T-helper 17 cell (primary cell): Measurements from ENCODE around the gene GAPVD1. TPM values are rescaled to one million over a fixed set of nuclear protein-coding genes. Genes with fewer than 3 reads are reported as not detected.
"Not testable (repeated sequence)": the region's sequence is repeated elsewhere in the genome, so short reads cannot be mapped to it uniquely, and the experiment has no call there.

ENCODE experiments used
- ATAC-seq: fragments of 150-1000 bp; cut with Tn5 transposase; 2 replicates; pipeline ENCODE4 v1.10.0; 2021; ENCODE audit warnings: mild to moderate bottlenecking, moderate library complexity
- DNase-seq, 3 donors: peaks; one replicate each; pipeline versions ENCODE4 v3.0.0 to v3.0.0-alpha.2; 2020 to 2021
- H3K9me3 ChIP-seq: one replicate; pipeline ENCODE4 v1.7.0; 2013; ENCODE audit warnings: low read length, mild to moderate bottlenecking; ENCODE audit not compliant: control insufficient read depth, poor library complexity, severe bottlenecking
- H3K27ac Mint-ChIP-seq: one replicate; pipeline ENCODE4 v1.8.0; 2022; ENCODE audit warnings: mild to moderate bottlenecking, moderate library complexity, mixed read lengths
- H3K27me3 Mint-ChIP-seq: one replicate; pipeline ENCODE4 v1.8.0; 2022; ENCODE audit warnings: mixed read lengths
- H3K36me3 Mint-ChIP-seq: one replicate; pipeline ENCODE4 v1.8.0; 2022; ENCODE audit warnings: low read depth, mixed read lengths
- H3K4me1 Mint-ChIP-seq: one replicate; pipeline ENCODE4 v1.8.0; 2022; ENCODE audit warnings: mild to moderate bottlenecking, mixed read lengths
- H3K4me3 Mint-ChIP-seq: one replicate; pipeline ENCODE4 v1.8.0; 2022; ENCODE audit warnings: mild to moderate bottlenecking, moderate library complexity, mixed read lengths
- total RNA-seq, 4 donors: library from RNA in 2 of 4; stranded (reverse) in 2 of 4; gene quantifications; one replicate each; pipeline ENCODE4 v1.2.3 and lab custom pipeline; 2022 to 2026

GAPVD1 gene
- total RNA-seq, 2 donors from 2014 or later = 67.1 to 76.4 TPM

- Mint-ChIP-seq H3K27me3 (no peaks in the 10 kb centered on the region), H3K4me1 (peaks cover 9% of the 10 kb centered on the region), H3K36me3 (no peaks in the 10 kb centered on the region), H3K4me3 (no peak overlapping the region), H3K27ac (peak overlapping the region; percentile 43)
- ATAC-seq (no peak), DNase-seq (no peak)
- H3K9me3 ChIP-seq = no peaks in the 10 kb centered on the region
These were observed 35.3 kb downstream of the GAPVD1 start for GRCh38 chr9:125296843-125297372.

- no peak overlapping the region for H3K4me3 Mint-ChIP-seq
- no peaks in the 10 kb centered on the region for H3K27me3 Mint-ChIP-seq
- no peak for DNase-seq
- H3K36me3 Mint-ChIP-seq = no peaks in the 10 kb centered on the region
- peaks cover 9% of the 10 kb centered on the region for H3K4me1 Mint-ChIP-seq
- H3K27ac Mint-ChIP-seq = peak overlapping the region; percentile 43
- ATAC-seq = no peak
- no peaks in the 10 kb centered on the region for H3K9me3 ChIP-seq
These were observed 36.3 kb downstream of the GAPVD1 start for GRCh38 chr9:125297917-125298316.

GRCh38 chr9:125302241-125302640, 40.6 kb downstream of the GAPVD1 start:
- DNase-seq (no peak), ATAC-seq (no peak)
- no peaks in the 10 kb centered on the region for H3K9me3 ChIP-seq
- peak overlapping the region; percentile 78 for H3K27ac Mint-ChIP-seq
- H3K4me1 Mint-ChIP-seq = peaks cover 4% of the 10 kb centered on the region
- H3K27me3 Mint-ChIP-seq = no peaks in the 10 kb centered on the region
- peaks cover under 1% of the 10 kb centered on the region for H3K36me3 Mint-ChIP-seq
- H3K4me3 Mint-ChIP-seq = no peak overlapping the region

- no peak for DNase-seq
- Mint-ChIP-seq H3K27ac (peak overlapping the region; percentile 34), H3K4me1 (peaks cover 6% of the 10 kb centered on the region), H3K4me3 (no peak overlapping the region), H3K27me3 (no peaks in the 10 kb centered on the region), H3K36me3 (peaks cover 8% of the 10 kb centered on the region)
- ATAC-seq = no peak
- H3K9me3 ChIP-seq = no peaks in the 10 kb centered on the region
These were observed 42.6 kb downstream of the GAPVD1 start for GRCh38 chr9:125304273-125304672.

GRCh38 chr9:125312411-125312810, 50.8 kb downstream of the GAPVD1 start:
- peaks cover 4% of the 10 kb centered on the region for H3K4me1 Mint-ChIP-seq
- H3K27ac Mint-ChIP-seq = no peak overlapping the region
- DNase-seq (no peak), ATAC-seq (no peak)
- H3K36me3 Mint-ChIP-seq = peaks cover 8% of the 10 kb centered on the region
- no peaks in the 10 kb centered on the region for H3K27me3 Mint-ChIP-seq
- H3K4me3 Mint-ChIP-seq = no peak overlapping the region
- no peaks in the 10 kb centered on the region for H3K9me3 ChIP-seq

GRCh38 chr9:125316359-125316758, 54.7 kb downstream of the GAPVD1 start:
- H3K36me3 Mint-ChIP-seq, H3K9me3 ChIP-seq, H3K4me1 Mint-ChIP-seq, H3K27me3 Mint-ChIP-seq, DNase-seq, H3K4me3 Mint-ChIP-seq, ATAC-seq: not testable (repeated sequence)
- H3K27ac Mint-ChIP-seq = peak overlapping the region; percentile 21

- DNase-seq = no peak
- Mint-ChIP-seq H3K4me1 (no peaks in the 10 kb centered on the region), H3K4me3 (no peak overlapping the region), H3K27ac (no peak overlapping the region), H3K27me3 (no peaks in the 10 kb centered on the region), H3K36me3 (peaks cover 8% of the 10 kb centered on the region)
- ATAC-seq = no peak
- H3K9me3 ChIP-seq = no peaks in the 10 kb centered on the region
These were observed 56.1 kb downstream of the GAPVD1 start for GRCh38 chr9:125317704-125318103.

- peaks cover 13% of the 10 kb centered on the region for H3K36me3 Mint-ChIP-seq
- DNase-seq (no peak), ATAC-seq (no peak)
- no peaks in the 10 kb centered on the region for H3K9me3 ChIP-seq
- H3K27ac Mint-ChIP-seq = no peak overlapping the region
- no peaks in the 10 kb centered on the region for H3K27me3 Mint-ChIP-seq
- H3K4me1 Mint-ChIP-seq = no peaks in the 10 kb centered on the region
- H3K4me3 Mint-ChIP-seq = no peak overlapping the region
These were observed 59.9 kb downstream of the GAPVD1 start for GRCh38 chr9:125321496-125321895.

GRCh38 chr9:125323615-125324014, 62.0 kb downstream of the GAPVD1 start:
- peaks cover 12% of the 10 kb centered on the region for H3K36me3 Mint-ChIP-seq
- no peaks in the 10 kb centered on the region for H3K27me3 Mint-ChIP-seq

GRCh38 chr9:125325826-125326225, 64.2 kb downstream of the GAPVD1 start:
- no peak for ATAC-seq
- DNase-seq = no peak
- Mint-ChIP-seq H3K36me3 (peaks cover 9% of the 10 kb centered on the region), H3K27ac (peak overlapping the region; percentile 34), H3K4me1 (no peaks in the 10 kb centered on the region), H3K4me3 (no peak overlapping the region), H3K27me3 (no peaks in the 10 kb centered on the region)
- no peaks in the 10 kb centered on the region for H3K9me3 ChIP-seq

More at GRCh38 chr9:125323615-125324014, 62.0 kb downstream of the GAPVD1 start:
- H3K4me3 Mint-ChIP-seq = no peak overlapping the region
- ATAC-seq (no peak), DNase-seq (no peak)
- H3K9me3 ChIP-seq = no peaks in the 10 kb centered on the region
- no peak overlapping the region for H3K27ac Mint-ChIP-seq
- no peaks in the 10 kb centered on the region for H3K4me1 Mint-ChIP-seq

GRCh38 chr9:125329978-125330377, 68.4 kb downstream of the GAPVD1 start:
- Mint-ChIP-seq H3K27ac (no peak overlapping the region), H3K27me3 (no peaks in the 10 kb centered on the region), H3K4me3 (no peak overlapping the region), H3K36me3 (peaks cover 5% of the 10 kb centered on the region), H3K4me1 (no peaks in the 10 kb centered on the region)
- ATAC-seq (no peak), DNase-seq (no peak)
- H3K9me3 ChIP-seq = no peaks in the 10 kb centered on the region

- ATAC-seq (no peak), DNase-seq (no peak)
- Mint-ChIP-seq H3K4me1 (no peaks in the 10 kb centered on the region), H3K27ac (no peak overlapping the region), H3K36me3 (peaks cover 5% of the 10 kb centered on the region), H3K4me3 (no peak overlapping the region), H3K27me3 (no peaks in the 10 kb centered on the region)
- no peaks in the 10 kb centered on the region for H3K9me3 ChIP-seq
These were observed 69.0 kb downstream of the GAPVD1 start for GRCh38 chr9:125330587-125330986.

GRCh38 chr9:125332527-125332926, 70.9 kb downstream of the GAPVD1 start:
- Mint-ChIP-seq H3K4me1 (no peaks in the 10 kb centered on the region), H3K27me3 (no peaks in the 10 kb centered on the region), H3K4me3 (no peak overlapping the region), H3K27ac (no peak overlapping the region), H3K36me3 (peaks cover 2% of the 10 kb centered on the region)
- no peaks in the 10 kb centered on the region for H3K9me3 ChIP-seq
- no peak for ATAC-seq
- DNase-seq = no peak

GRCh38 chr9:125337236-125337635, 75.6 kb downstream of the GAPVD1 start:
- ATAC-seq (no peak), DNase-seq (no peak)
- H3K9me3 ChIP-seq = no peaks in the 10 kb centered on the region
- H3K4me3 Mint-ChIP-seq = no peak overlapping the region
- peaks cover 2% of the 10 kb centered on the region for H3K36me3 Mint-ChIP-seq
- no peaks in the 10 kb centered on the region for H3K4me1 Mint-ChIP-seq
- peak overlapping the region; percentile 11 for H3K27ac Mint-ChIP-seq
- H3K27me3 Mint-ChIP-seq = no peaks in the 10 kb centered on the region
